ENCODE data around the gene KCNQ1. TPM values are rescaled to one million over a fixed set of nuclear protein-coding genes. Genes with fewer than 3 reads are reported as not detected.

KCNQ1 gene
- polyA plus RNA-seq, 1 experiment, result not detected

DNA sequence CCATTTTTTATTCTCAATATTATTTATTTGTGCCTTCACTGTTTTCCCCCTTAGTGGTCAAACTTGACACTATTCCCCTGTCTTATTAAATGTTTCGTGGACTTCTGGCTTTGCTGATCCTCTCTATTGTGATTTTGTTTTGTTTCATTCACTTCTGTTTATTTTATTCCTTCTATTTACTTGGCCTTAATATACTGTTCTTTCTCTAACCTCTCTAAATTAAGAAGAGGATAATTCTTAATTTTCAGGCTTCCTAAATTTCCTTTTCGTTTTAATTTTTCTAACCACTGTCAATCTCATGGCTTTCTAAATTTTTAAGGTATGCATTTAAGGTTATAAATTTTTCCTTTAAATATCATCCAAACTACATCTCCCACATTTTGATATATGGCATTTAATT is 338.0 kb downstream of the KCNQ1 start:
- DNase-seq (ENCODE audit: low read depth, low spot score), result no peak
- Histone ChIP-seq H3K4me3 (ENCODE audit: low read depth, low read length) (no peak overlapping the region), H3K9me3 (ENCODE audit: control insufficient read depth, insufficient read depth, low read length) (no peaks in the 10 kb centered on the region), H3K27ac (ENCODE audit: low read depth, low read length) (no peak overlapping the region), H3K27me3 (ENCODE audit: control insufficient read depth, insufficient read depth, low read length) (peaks cover 6% of the 10 kb centered on the region)
- CTCF ChIA-PET, result no interaction called here
- POLR2A ChIA-PET, result no interaction called here
- TF ChIP-seq, protein P1, sequence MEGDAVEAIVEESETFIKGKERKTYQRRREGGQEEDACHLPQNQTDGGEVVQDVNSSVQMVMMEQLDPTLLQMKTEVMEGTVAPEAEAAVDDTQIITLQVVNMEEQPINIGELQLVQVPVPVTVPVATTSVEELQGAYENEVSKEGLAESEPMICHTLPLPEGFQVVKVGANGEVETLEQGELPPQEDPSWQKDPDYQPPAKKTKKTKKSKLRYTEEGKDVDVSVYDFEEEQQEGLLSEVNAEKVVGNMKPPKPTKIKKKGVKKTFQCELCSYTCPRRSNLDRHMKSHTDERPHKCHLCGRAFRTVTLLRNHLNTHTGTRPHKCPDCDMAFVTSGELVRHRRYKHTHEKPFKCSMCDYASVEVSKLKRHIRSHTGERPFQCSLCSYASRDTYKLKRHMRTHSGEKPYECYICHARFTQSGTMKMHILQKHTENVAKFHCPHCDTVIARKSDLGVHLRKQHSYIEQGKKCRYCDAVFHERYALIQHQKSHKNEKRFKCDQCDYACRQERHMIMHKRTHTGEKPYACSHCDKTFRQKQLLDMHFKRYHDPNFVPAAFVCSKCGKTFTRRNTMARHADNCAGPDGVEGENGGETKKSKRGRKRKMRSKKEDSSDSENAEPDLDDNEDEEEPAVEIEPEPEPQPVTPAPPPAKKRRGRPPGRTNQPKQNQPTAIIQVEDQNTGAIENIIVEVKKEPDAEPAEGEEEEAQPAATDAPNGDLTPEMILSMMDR (IDR thresholded peaks at IDR 0.05; ENCODE audit: low read depth, low read length), result no peak

GRCh38 chr11:2783536-2784082 is 338.8 kb downstream of the KCNQ1 start:
- peaks cover 12% of the 10 kb centered on the region for H3K27me3 ChIP-seq (ENCODE audit: control insufficient read depth, insufficient read depth, low read length)
- H3K4me3 ChIP-seq (ENCODE audit: low read depth, low read length), result no peak overlapping the region
- H3K9me3 ChIP-seq (ENCODE audit: control insufficient read depth, insufficient read depth, low read length), result no peaks in the 10 kb centered on the region; the same call in 1 of the 2 replicates
- DNase-seq (ENCODE audit: low read depth, low spot score), result no peak
- ChIA-PET POLR2A (no interaction called here), CTCF (no interaction called here)
- TF ChIP-seq, protein P1 (IDR thresholded peaks at IDR 0.05; ENCODE audit: low read depth, low read length), result no peak
- H3K27ac ChIP-seq (ENCODE audit: low read depth, low read length), result no peak overlapping the region

- TF ChIP-seq, protein P1 (IDR thresholded peaks at IDR 0.05; ENCODE audit: low read depth, low read length), result no peak
- Histone ChIP-seq H3K9me3 (ENCODE audit: control insufficient read depth, insufficient read depth, low read length) (peaks cover 6% of the 10 kb centered on the region; the same call in 1 of the 2 replicates), H3K4me3 (ENCODE audit: low read depth, low read length) (no peak overlapping the region), H3K27ac (ENCODE audit: low read depth, low read length) (no peak overlapping the region), H3K27me3 (ENCODE audit: control insufficient read depth, insufficient read depth, low read length) (peaks cover 50% of the 10 kb centered on the region)
- no peak for DNase-seq (ENCODE audit: low read depth, low spot score)
- ChIA-PET CTCF (no interaction called here), POLR2A (no interaction called here)
These were observed 343.0 kb downstream of the KCNQ1 start for GRCh38 chr11:2787816-2788167.

GRCh38 chr11:2788168-2789071 is 343.6 kb downstream of the KCNQ1 start:
- H3K27me3 ChIP-seq (ENCODE audit: control insufficient read depth, insufficient read depth, low read length), result peaks cover 50% of the 10 kb centered on the region
- no peak for DNase-seq (ENCODE audit: low read depth, low spot score)
- peaks cover 6% of the 10 kb centered on the region; the same call in 1 of the 2 replicates for H3K9me3 ChIP-seq (ENCODE audit: control insufficient read depth, insufficient read depth, low read length)
- TF ChIP-seq, protein P1 (IDR thresholded peaks at IDR 0.05; ENCODE audit: low read depth, low read length), result no peak
- ChIA-PET CTCF (no interaction called here), POLR2A (no interaction called here)
- H3K4me3 ChIP-seq (ENCODE audit: low read depth, low read length), result no peak overlapping the region
- no peak overlapping the region for H3K27ac ChIP-seq (ENCODE audit: low read depth, low read length)

DNA sequence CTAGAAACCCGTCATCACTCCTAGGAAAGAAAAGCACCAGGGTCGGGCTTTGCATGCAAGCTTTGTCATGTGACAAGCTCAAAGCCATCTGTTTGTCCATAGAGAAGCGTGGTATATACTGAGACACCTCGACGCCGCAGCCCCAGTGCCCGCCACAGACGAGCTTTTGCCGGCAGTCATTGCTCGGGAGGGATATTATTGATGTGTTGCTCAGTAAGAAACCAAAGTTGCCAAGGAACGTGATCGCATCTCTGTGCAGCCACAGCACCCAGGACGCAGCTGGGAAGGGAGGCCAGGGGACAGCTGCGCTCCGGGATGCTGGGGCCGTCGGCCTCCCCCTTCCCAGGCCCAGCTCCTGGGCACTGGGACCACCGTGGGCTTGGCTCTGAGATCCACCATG is 344.5 kb downstream of the KCNQ1 start:
- no peak overlapping the region for H3K4me3 ChIP-seq (ENCODE audit: low read depth, low read length)
- peaks cover 6% of the 10 kb centered on the region; the same call in 1 of the 2 replicates for H3K9me3 ChIP-seq (ENCODE audit: control insufficient read depth, insufficient read depth, low read length)
- peaks cover 58% of the 10 kb centered on the region for H3K27me3 ChIP-seq (ENCODE audit: control insufficient read depth, insufficient read depth, low read length)
- TF ChIP-seq, protein P1 (IDR thresholded peaks at IDR 0.05; ENCODE audit: low read depth, low read length), result no peak
- POLR2A ChIA-PET, result no interaction called here
- H3K27ac ChIP-seq (ENCODE audit: low read depth, low read length), result no peak overlapping the region
- CTCF ChIA-PET, result no interaction called here
- DNase-seq (ENCODE audit: low read depth, low spot score), result no peak

Measured in AG04450 (cell line).